Hematopoietic multipotent progenitor cell treated with erythropoietin and hydrocortisone succinate and interleukin-3 and kit ligand, for 4 days (in vitro differentiated cells): ENCODE results near the gene CBLL1.

Experiments
- DNase-seq: peaks from one replicate; pipeline ENCODE4 v3.0.0-alpha.2; 2015

Gene CBLL1

GRCh38 chr7:107746006-107746405 lies 2.1 kb downstream of the CBLL1 start:
- DNase-seq: no peak

- DNase-seq: no peak
Measured at GRCh38 chr7:107751113-107751512, 7.2 kb downstream of the CBLL1 start.

GRCh38 chr7:107754642-107755041 lies 10.7 kb downstream of the CBLL1 start:
- no peak for DNase-seq

- DNase-seq: no peak
Measured at GRCh38 chr7:107758667-107759066, 14.7 kb downstream of the CBLL1 start.

- DNase-seq: no peak
Measured at GRCh38 chr7:107767391-107767790, 23.4 kb downstream of the CBLL1 start.

- DNase-seq: no peak
Measured at GRCh38 chr7:107768263-107768662, 24.3 kb downstream of the CBLL1 start.

GRCh38 chr7:107773027-107773426 lies 29.1 kb downstream of the CBLL1 start:
- DNase-seq: no peak

- DNase-seq: no peak
Measured at GRCh38 chr7:107777702-107778101, 33.8 kb downstream of the CBLL1 start.

GRCh38 chr7:107778283-107778682 lies 34.3 kb downstream of the CBLL1 start:
- no peak for DNase-seq

GRCh38 chr7:107779647-107780099 lies 35.7 kb downstream of the CBLL1 start:
- peak; percentile 54 for DNase-seq

- DNase-seq: no peak
Measured at GRCh38 chr7:107782374-107782773, 38.4 kb downstream of the CBLL1 start.

- DNase-seq: no peak
Measured at GRCh38 chr7:107783648-107784047, 39.7 kb downstream of the CBLL1 start.

- DNase-seq: no peak
Measured at GRCh38 chr7:107785170-107785569, 41.2 kb downstream of the CBLL1 start.

GRCh38 chr7:107785926-107786325 lies 42.0 kb downstream of the CBLL1 start:
- DNase-seq: no peak

GRCh38 chr7:107788216-107788615 lies 44.3 kb downstream of the CBLL1 start:
- no peak for DNase-seq

- DNase-seq: no peak
Measured at GRCh38 chr7:107788662-107789061, 44.7 kb downstream of the CBLL1 start.

- no peak for DNase-seq
Measured at GRCh38 chr7:107789647-107790046, 45.7 kb downstream of the CBLL1 start.

- DNase-seq: no peak
Measured at GRCh38 chr7:107792364-107792763, 48.4 kb downstream of the CBLL1 start.

GRCh38 chr7:107799647-107800264 lies 55.8 kb downstream of the CBLL1 start:
- no peak for DNase-seq

- no peak for DNase-seq
Measured at GRCh38 chr7:107803009-107803610, 59.2 kb downstream of the CBLL1 start, which contains the start of gene SLC26A3. Gene SLC26A3, minus strand, starts transcription at chr7:107803223. Its CDS starts 8,714 bp downstream, at chr7:107794509.

GRCh38 chr7:107809179-107809578 lies 65.2 kb downstream of the CBLL1 start:
- no peak for DNase-seq

GRCh38 chr7:107810626-107811025 lies 66.7 kb downstream of the CBLL1 start:
- no peak for DNase-seq
